Bronchial smooth muscle cell (primary cell): ENCODE measurements around the gene MPRIP. TPM values are rescaled to one million over a fixed set of nuclear protein-coding genes. Genes with fewer than 3 reads are reported as not detected.

Source experiments
- total RNA-seq: library from RNA; depleted of rRNA; stranded (reverse); fragments of >200 nt; gene quantifications from 2 replicates; pipeline ENCODE4 v1.2.1, GENCODE V29; 2014

MPRIP gene, protein sequence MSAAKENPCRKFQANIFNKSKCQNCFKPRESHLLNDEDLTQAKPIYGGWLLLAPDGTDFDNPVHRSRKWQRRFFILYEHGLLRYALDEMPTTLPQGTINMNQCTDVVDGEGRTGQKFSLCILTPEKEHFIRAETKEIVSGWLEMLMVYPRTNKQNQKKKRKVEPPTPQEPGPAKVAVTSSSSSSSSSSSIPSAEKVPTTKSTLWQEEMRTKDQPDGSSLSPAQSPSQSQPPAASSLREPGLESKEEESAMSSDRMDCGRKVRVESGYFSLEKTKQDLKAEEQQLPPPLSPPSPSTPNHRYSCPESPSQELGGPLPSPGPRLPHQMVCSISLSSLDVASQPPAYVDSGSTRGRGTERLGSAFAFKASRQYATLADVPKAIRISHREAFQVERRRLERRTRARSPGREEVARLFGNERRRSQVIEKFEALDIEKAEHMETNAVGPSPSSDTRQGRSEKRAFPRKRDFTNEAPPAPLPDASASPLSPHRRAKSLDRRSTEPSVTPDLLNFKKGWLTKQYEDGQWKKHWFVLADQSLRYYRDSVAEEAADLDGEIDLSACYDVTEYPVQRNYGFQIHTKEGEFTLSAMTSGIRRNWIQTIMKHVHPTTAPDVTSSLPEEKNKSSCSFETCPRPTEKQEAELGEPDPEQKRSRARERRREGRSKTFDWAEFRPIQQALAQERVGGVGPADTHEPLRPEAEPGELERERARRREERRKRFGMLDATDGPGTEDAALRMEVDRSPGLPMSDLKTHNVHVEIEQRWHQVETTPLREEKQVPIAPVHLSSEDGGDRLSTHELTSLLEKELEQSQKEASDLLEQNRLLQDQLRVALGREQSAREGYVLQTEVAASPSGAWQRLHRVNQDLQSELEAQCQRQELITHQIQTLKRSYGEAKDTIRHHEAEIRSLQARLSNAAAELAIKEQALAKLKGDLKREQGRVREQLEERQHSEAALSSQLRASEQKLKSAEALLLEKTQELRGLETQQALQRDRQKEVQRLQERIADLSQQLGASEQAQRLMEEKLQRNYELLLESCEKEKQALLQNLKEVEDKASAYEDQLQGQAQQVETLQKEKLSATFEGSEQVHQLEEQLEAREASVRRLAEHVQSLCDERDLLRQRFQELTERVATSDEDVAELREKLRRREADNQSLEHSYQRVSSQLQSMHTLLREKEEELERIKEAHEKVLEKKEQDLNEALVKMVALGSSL (N-terminal part only)
- total RNA-seq = 73.4 and 99.5 TPM in 2 replicates

GRCh38 chr17:17042384-17042736, at the start of gene MPRIP:
TSS of gene MPRIP (plus strand) at chr17:17042457. CDS start at chr17:17042849, 392 bp downstream.

DNA sequence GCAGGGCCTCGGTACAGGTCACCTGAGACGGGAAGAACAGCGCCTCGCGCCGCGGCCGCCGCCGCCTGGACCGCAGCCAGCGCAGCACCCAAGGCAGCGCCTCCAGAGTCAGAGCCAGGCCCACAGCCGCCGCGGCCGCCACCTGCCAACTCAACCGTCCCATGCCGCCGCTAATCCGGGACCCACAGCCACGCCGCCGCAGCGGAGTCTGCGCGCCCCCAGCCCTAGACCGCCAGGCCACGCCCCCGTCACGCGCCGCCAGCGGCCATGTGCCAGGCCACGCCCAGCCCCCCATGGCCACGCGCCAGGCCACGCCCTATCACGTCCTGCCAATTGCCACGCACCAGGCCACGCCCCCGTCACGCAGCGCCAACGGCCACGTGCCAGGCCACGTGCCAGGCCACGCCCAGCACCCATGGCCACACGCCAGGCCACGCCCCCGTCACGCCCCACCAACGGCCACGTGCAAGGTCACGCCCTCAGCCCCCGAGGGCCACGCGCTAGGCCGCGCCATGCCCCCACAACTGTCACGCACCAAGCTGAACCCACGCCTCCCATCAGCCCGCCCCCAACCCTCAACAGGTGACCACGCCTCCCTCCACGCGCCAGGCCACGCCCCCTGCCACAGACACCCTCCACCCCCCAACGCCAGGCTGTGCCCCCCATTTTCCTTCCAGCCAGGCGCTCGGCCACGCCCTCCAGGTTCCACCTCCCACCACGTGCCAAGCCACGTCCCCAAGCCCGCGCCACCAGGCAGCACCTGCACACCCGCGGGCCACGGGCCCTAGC, 164.1 kb downstream of the MPRIP start, which contains the start of gene PLD6:
Gene PLD6 (minus strand): TSS at position 210 of the 789 bp plus-strand sequence. CDS start 47 bp downstream, at position 163.

DNA sequence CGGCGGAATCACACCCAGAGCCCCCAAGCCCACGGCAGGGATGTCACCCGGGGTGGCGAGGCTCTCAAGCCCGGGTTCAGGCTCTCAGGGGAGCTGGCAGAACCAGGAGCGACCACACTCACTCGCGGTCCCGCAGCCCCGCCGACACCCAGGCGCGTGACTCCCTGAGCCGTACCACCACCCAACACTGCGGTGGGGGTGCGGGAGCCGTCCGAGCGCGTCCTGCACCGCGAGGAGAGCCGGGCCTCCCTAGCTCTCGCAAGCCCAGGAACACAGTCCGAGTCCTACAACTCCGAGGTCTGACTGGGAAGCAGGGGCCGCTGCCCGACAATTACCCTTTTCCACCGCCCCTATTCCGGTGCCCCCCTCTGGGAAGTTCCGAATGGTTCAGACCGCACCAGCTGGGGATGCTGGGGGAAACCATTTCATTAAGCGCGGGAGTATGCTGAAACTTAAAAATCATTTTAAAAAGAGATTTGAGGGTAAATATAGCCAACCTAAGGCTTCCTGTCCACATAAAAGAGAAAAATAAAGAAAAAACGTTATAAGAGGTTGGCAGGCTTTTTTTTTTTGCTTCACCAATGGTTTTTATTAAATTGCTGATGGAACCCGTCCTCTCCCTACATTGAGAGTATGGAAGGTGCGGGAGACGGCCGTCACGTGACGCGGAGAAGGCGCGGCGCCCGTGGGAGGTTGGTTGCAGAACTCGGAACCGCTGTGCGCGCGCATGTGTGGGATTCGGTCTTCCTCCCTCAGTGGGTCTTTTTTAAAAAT, 195.0 kb downstream of the MPRIP start, which contains the start of gene FLCN:
Gene FLCN (minus strand): TSS at position 143 of the 774 bp plus-strand sequence. CDS start 9,031 bp downstream, outside the sequence.

Other genes with a start within 250 kb of the MPRIP start
- gene TNFRSF13B, start 70.3 kb upstream of the MPRIP start, total RNA-seq = 0.09 TPM in 1 of 2 replicates, not detected in the other
- 1.9 and 2.4 TPM in 2 replicates for gene PLD6, start 163.9 kb downstream of the MPRIP start, total RNA-seq
- 62.9 and 67.0 TPM in 2 replicates for gene FLCN, start 194.7 kb downstream of the MPRIP start, total RNA-seq
- 66.2 and 67.0 TPM in 2 replicates for gene COPS3, start 238.8 kb downstream of the MPRIP start, total RNA-seq